ENCODE data around the gene ZBTB32. TPM values are rescaled to one million over a fixed set of nuclear protein-coding genes. Genes with fewer than 3 reads are reported as not detected.

The ZBTB32 gene
- total and polyA plus RNA-seq, 2 of the 8 experiments (the other 6 are each of a cell fraction or from before 2014, with no cell fraction given): 0.11 to 0.50 TPM

- TF ChIP-seq NRF1 (IDR thresholded peaks at IDR 0.05; ENCODE audit: low read depth, low read length) (no peak), NANOG (IDR thresholded peaks at IDR 0.05; ENCODE audit: insufficient read depth, low read depth, low read length, poor library complexity, severe bottlenecking) (no peak), E2F6 (IDR thresholded peaks at IDR 0.05) (peak; percentile 32; the same call in 1 of the 2 replicates), GTF2F1 (IDR thresholded peaks at IDR 0.05; ENCODE audit: borderline replicate concordance, low read depth, low read length) (no peak)
These were observed 1.9 kb upstream of the ZBTB32 start (continued) for GRCh38 chr19:35702223-35703012.
